Measurements from ENCODE around the gene RABAC1.

RABAC1 gene

DNA sequence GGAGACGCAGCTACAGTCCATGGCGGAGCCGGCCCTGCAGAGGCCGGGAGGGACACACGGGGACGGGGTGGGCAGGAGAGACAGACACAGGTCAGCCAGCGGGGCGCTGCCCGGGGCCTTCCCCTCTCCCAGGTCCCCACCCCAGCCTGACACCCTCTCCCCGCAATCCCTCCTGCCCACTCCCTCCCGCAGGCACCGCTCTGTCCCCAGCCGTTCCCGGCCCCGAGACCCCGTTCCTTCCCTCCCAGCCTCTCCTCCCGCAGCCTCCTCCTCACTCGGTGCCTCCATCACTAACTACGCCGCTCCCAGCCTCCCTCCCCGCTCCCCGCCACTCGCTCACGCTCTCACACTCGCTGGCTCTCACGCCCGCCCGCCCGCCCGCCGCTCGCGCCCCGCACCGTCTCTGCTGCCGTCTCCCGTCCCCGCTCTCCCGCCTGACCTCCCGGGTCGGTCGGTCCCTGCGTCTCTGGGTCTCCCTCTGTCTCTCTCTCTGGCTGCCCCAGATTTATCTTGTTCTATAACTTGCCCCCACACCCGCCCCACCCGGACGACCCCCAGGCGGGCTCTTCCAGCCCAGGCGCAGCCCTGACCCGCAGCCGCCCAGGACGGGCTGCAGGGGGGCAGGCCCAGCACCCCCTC lies 46.1 kb downstream of the RABAC1 start:
- Mint-ChIP-seq H3K9me3 (no peaks in the 10 kb centered on the region), H3K27ac (no peak overlapping the region), H3K27me3 (peaks cover 27% of the 10 kb centered on the region), H3K4me1 (peaks cover 13% of the 10 kb centered on the region), H3K36me3 (ENCODE audit: low read depth) (no peaks in the 10 kb centered on the region), H3K4me3 (no peak overlapping the region)
- ATAC-seq (peak; percentile 4), DNase-seq (no peak)

DNA sequence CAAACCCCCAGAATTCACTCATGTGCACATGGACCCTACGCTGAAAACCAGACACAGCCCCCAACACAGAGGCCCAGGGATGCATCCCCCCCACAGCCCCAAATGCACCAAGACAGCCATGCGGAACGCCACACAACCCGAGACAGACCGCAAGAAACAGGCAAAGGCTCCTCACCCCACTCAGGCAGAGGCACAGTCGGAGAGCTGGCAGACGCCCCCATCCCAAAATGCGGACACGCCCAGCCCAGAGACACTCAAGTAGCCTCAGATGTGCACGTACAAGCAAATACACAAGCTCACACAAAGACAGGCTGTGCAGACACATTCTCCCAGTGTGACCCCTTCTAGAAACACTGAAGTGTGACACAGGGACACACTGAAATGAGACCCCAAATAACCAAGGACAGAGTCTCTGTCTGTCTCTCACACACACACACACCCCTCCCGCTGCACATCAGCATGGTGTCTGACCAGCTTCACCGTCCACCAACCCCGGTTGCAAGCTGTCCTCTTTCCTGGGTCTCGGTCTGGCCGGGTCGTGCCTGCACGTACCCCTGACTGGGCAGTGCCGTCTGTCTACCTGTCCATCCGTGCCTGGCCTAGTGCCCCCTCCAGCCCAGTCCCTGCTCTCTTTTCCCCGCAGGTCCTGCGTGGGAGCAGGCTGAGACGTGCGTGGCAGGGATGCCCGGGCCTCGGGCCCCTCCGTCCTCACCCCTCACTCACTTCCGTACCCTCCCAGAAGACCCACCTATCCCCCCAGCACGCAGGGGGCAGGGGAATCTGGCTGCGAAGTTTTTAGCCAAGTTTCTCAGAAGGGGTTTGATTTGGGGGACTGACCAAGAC lies 47.0 kb downstream of the RABAC1 start:
- Mint-ChIP-seq H3K27me3 (peaks cover 27% of the 10 kb centered on the region), H3K4me1 (peaks cover 13% of the 10 kb centered on the region), H3K27ac (no peak overlapping the region), H3K4me3 (peak overlapping the region; percentile 4), H3K36me3 (ENCODE audit: low read depth) (peaks cover 2% of the 10 kb centered on the region), H3K9me3 (no peaks in the 10 kb centered on the region)
- ATAC-seq (peak; percentile 5), DNase-seq (no peak)

DNA sequence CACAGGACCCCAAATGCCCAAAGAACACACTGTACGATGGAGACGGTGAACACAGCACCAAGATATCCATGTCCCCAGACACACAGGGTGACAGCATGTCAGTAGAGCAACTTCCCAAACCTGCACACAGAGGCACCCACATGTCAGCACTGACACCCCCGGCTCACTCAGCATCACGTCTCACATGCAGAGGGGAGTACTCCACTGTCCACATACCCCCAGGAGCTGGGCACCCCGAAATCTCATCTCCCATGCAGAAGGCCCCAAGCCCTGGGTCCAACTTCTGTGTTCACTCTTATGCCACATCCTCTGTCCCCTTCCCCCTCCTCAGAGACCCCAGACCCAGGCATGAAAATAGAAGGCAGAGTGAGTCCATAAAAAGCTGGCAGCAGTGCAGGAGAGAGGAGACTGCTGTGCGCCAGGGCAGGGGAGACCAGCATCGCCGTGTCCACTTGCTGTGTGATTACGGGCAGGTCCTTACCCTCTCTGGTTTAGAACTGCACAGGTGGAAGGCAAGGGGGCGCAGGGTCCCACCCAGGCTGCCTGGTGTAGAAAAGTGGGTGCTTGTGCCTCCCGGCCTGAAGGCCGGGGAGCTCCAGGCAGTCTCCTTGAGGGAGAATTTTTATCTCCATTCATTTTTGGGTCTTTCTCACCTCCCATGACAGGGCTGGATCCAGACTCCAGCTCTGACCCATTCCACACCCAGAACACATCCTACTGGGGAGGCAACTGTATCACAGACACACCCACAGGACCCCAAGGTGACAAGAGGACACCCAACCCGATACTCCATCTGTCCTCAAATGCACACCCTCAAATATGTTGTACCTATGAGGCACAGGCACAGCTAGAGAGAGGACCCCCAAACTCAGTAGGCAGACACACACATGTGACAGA lies 47.9 kb downstream of the RABAC1 start:
- ATAC-seq (peak; percentile 13), DNase-seq (no peak)
- H3K4me3 Mint-ChIP-seq: peak overlapping the region; percentile 4
- H3K4me1 Mint-ChIP-seq: peaks cover 17% of the 10 kb centered on the region
- peaks cover 5% of the 10 kb centered on the region for H3K36me3 Mint-ChIP-seq (ENCODE audit: low read depth)
- H3K27me3 Mint-ChIP-seq: peaks cover 27% of the 10 kb centered on the region
- no peaks in the 10 kb centered on the region for H3K9me3 Mint-ChIP-seq
- H3K27ac Mint-ChIP-seq: no peak overlapping the region

DNA sequence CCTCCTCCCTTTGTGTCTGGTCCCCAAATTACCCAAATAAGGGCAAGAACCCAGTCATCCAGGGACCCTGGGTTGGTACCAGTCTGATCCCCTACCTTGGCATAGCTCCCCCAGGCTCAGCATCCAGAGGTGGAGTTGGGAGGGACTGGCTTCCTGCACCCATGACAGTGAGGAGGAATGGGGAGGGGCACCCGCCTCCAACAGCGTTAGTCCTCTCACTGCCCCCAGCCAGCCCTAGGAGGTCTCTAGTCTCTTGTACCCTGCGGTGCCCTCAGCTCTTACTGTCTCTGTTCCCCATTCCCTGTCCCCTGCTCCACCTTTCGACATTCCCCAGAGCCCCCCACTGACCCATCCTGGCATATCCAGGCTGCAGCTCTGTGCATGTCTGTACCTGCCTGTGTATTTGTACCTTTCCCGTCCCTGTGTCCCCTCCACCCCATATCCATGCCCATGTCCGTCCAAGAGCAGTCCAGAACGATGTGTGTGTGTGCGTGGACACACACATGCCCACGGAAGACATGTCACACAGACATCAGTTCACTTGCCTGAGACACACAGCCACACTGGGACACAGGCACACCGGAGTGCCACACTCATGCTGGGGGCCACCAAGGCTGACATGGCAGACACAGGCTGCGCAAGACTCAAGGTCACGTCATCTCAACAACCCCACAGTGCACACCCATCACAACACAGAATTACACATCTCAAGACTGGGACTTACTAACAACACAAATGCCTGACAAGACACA lies 48.7 kb downstream of the RABAC1 start:
- no peak for DNase-seq
- Mint-ChIP-seq H3K4me1 (peaks cover 21% of the 10 kb centered on the region), H3K9me3 (no peaks in the 10 kb centered on the region), H3K27ac (peak overlapping the region; percentile 33), H3K4me3 (no peak overlapping the region), H3K36me3 (ENCODE audit: low read depth) (peaks cover 9% of the 10 kb centered on the region), H3K27me3 (peaks cover 27% of the 10 kb centered on the region)
- peak; percentile 4 for ATAC-seq

DNA sequence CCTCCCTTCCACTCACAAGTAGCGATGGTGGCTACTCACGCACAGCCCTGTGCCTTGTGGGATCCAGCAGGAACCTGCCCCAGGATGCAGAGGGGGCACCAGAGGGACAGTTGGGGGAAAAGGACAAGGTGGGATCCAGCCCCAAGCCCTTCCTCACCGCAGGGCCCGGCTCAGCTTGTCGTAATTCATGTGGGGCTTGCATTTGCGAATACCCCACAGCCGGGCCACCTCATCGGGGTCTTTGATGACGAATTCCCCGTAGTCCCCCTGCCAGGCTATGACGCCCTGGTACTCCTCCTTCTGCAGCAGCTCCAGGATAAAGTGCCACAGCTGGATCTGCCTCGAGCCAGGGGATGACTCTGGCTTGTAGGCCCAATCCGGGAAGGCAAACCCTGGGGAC lies 49.4 kb downstream of the RABAC1 start:
- H3K4me3 Mint-ChIP-seq: no peak overlapping the region
- peaks cover 13% of the 10 kb centered on the region for H3K36me3 Mint-ChIP-seq (ENCODE audit: low read depth)
- H3K27me3 Mint-ChIP-seq: peaks cover 27% of the 10 kb centered on the region
- ATAC-seq (no peak), DNase-seq (no peak)
- no peak overlapping the region for H3K27ac Mint-ChIP-seq
- peaks cover 23% of the 10 kb centered on the region for H3K4me1 Mint-ChIP-seq
- H3K9me3 Mint-ChIP-seq: no peaks in the 10 kb centered on the region

DNA sequence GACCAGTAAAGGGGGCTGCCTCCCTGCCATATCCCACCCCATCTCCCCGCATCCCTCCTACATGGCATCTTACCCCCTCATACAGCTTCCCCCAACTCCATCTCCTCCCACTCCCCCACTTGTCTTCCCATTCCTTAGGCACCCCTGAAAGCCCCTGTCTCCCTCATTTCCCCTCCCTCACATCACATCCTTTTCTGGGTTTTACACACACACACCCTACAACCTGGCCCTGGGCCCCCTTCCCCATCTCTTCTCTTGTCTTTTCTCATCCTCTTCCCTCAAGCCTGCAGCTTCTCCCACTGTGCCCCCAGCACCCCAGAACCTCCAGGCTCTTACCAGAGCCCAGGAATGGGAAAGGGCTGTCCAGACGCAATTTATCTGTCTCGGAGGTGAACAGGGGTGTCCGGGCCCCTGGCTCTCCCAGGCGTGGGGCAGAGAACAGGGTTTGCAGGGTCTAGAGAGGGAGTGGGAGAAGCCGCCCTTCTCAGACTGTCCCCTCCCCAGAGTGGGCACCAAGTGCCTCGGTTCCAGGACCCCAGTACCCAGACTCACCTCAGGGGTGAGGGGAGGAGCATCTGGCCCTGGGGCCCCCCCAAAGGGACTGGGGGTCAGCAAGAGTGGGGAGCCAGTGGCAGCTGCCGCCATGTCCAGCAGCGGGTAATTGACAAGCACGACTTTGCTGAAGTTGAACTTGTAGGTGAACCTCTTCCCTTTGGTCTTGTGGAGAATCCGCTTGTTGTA lies 50.2 kb downstream of the RABAC1 start:
- Mint-ChIP-seq H3K4me3 (no peak overlapping the region), H3K4me1 (peaks cover 20% of the 10 kb centered on the region), H3K36me3 (ENCODE audit: low read depth) (peaks cover 19% of the 10 kb centered on the region), H3K27me3 (peaks cover 22% of the 10 kb centered on the region), H3K27ac (no peak overlapping the region), H3K9me3 (no peaks in the 10 kb centered on the region)
- DNase-seq (no peak), ATAC-seq (no peak)

DNA sequence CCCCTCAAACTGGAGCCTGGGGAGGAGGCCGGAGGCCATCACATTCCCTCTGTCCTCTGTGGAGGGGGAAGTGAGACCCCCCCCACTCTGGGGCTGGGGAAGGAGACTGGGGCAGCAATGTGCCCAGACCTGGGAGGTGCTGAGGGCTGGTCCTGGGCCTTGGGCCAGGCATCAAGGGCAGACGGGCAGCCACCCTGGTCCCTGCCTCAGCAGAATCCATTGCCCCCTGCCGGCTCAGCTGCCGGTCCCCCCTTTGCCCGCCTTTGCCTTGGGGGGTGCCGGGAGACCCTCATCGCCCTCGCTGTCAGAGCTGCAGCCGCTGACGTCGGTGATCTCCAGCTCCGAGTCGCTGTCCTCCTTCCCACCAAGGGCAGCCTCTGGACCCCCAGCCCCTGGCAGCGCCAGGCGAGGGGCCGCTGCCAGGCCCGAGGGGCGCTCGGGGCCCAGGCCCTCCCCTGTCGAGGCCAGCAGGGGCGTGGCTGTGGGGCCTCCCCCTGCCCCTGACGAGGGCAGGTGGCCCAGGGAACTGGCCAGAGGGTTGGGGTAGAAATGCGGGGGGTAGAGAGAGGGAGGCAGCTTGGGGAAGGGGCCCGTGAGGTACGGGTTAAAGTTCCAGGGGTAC lies 51.0 kb downstream of the RABAC1 start:
- no peak for DNase-seq
- no peak overlapping the region for H3K27ac Mint-ChIP-seq
- ATAC-seq: no peak
- peaks cover 20% of the 10 kb centered on the region for H3K4me1 Mint-ChIP-seq
- H3K27me3 Mint-ChIP-seq: peaks cover 16% of the 10 kb centered on the region
- H3K36me3 Mint-ChIP-seq (ENCODE audit: low read depth): peaks cover 25% of the 10 kb centered on the region
- no peak overlapping the region for H3K4me3 Mint-ChIP-seq
- no peaks in the 10 kb centered on the region for H3K9me3 Mint-ChIP-seq

DNA sequence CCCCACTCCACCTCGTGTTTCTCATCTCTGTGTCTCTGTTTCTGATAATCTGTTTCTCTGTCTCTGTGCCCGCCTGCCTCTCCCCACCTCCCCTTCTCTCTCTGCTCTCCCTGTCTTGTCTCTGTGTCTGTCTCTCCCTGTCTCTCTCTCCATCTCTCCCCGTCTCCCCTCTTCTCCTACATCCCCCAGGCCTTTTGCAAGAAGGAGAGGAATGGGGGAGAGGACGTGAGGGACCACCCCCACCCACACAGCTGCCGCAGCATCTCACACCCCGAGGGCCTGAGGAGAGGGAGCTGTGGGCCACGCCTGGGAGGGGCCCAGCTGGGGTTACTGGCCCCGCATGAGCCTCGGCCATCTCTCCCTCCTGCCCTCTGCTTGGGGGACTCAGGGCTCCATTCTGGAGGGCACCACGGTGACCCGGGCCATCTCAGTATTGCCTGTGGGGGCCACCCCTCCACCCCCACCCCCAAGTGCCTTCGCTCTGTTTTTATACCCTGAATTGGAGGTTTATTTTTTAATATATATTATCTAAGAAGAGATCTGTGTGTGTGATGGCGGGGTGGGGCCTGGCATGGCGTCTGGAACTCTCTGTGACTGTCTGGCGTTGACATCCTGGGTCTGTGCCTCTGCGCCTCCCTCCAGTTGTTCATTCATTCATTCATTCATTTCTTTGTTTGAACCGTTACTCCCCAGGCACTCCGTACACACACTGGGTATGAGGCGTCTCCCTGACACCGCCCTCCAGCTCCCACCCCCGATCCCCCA lies 52.0 kb downstream of the RABAC1 start:
- DNase-seq (no peak), ATAC-seq (no peak)
- H3K27me3 Mint-ChIP-seq: peaks cover 6% of the 10 kb centered on the region
- no peak overlapping the region for H3K4me3 Mint-ChIP-seq
- no peaks in the 10 kb centered on the region for H3K9me3 Mint-ChIP-seq
- peaks cover 33% of the 10 kb centered on the region for H3K36me3 Mint-ChIP-seq (ENCODE audit: low read depth)
- H3K27ac Mint-ChIP-seq: peak overlapping the region; percentile 57
- peaks cover 19% of the 10 kb centered on the region for H3K4me1 Mint-ChIP-seq

Measured in activated naive CD8-positive, alpha-beta T cell treated with anti-CD3 and anti-CD28 coated beads, Interleukin-2, amount 50 U/mL, for 24 hours (primary cell).